ENCODE data around the gene PRRC1.

- TF ChIP-seq CTCF (IDR thresholded peaks at IDR 0.05) = no peak
- TF ChIP-seq POLR2A (IDR thresholded peaks at IDR 0.05) = no peak
These were observed 85.7 kb downstream of the PRRC1 start for GRCh38 chr5:127602896-127603844.

All from adrenal gland (tissue), 5 donors.